Effector memory CD8-positive, alpha-beta T cell (primary cell): ENCODE measurements around the gene WDR45B.
"Not testable (repeated sequence)": the region's sequence is repeated elsewhere in the genome, so short reads cannot be mapped to it uniquely, and the experiment has no call there.

ENCODE experiments used
- ATAC-seq: fragments of 150-1000 bp; cut with Tn5 transposase; replicated peaks from 2 replicates; pipeline ENCODE4 v1.10.0; 2021; ENCODE audit warnings: mild to moderate bottlenecking, moderate library complexity
- DNase-seq, 3 experiments: peaks; one replicate each; pipeline ENCODE4 v3.0.0; 2021
- H3K27ac Mint-ChIP-seq, 2 donors: one replicate each; pipeline ENCODE4 v1.8.0; 2022; ENCODE audit warnings: mild to moderate bottlenecking in 2 of 2, mixed read lengths in 2 of 2, moderate library complexity in 2 of 2
- H3K27me3 Mint-ChIP-seq, 2 donors: one replicate each; pipeline ENCODE4 v1.8.0; 2022; ENCODE audit warnings: mixed read lengths in 2 of 2
- H3K36me3 Mint-ChIP-seq: one replicate; pipeline ENCODE4 v1.8.0; 2022; ENCODE audit warnings: mild to moderate bottlenecking, moderate library complexity, mixed read lengths; ENCODE audit not compliant: insufficient read depth
- H3K4me1 Mint-ChIP-seq, 2 donors: one replicate each; pipeline ENCODE4 v1.8.0; 2022; ENCODE audit warnings: low read depth in 2 of 2, mixed read lengths in 2 of 2
- H3K4me3 Mint-ChIP-seq, 2 donors: one replicate each; pipeline ENCODE4 v1.8.0; 2022; ENCODE audit warnings: mild to moderate bottlenecking in 2 of 2, mixed read lengths in 2 of 2, moderate library complexity in 2 of 2
- H3K9me3 Mint-ChIP-seq, 2 donors: one replicate each; pipeline ENCODE4 v1.8.0; 2022; ENCODE audit warnings: mixed read lengths in 2 of 2

Gene WDR45B

DNA sequence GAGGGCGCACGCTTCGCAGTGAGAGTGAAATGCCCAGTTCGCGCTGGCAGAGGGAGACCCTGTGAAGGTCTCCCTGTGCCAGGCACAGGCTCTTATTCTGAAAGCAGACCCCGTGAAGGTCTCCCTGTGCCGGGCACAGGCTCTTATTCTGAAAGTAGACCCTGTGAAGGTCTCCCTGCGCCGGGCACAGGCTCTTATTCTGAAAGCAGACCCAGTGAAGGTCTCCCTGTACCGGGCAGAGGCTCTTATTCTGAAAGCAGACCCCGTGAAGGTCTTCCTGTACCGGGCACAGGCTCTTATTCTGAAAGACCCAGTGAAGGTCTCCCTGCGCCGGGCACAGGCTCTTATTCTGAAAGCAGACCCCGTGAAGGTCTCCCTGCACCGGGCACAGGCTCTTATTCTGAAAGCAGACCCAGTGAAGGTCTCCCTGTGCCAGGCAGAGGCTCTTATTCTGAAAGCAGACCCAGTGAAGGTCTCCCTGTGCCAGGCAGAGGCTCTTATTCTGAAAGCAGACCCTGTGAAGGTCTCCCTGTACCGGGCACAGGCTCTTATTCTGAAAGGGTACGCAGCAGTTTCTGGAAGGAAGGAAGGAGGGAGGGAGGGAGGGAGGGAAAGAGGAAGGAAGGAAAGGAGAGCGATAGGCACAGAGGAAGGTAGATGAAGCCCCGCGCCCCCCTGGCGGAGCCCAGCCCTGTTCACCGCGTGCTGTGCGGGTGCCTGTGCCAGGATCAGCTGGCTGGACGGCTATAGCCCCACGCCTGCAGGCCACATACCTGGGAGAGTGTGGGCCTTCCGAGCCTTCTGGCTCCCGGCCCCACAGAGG lies 55.3 kb downstream of the WDR45B start:
- peak; percentile 61 for ATAC-seq
- H3K4me3 Mint-ChIP-seq, result peak overlapping the region; percentile 80 to 84
- H3K4me1 Mint-ChIP-seq, result peaks cover 33 to 37% of the 10 kb centered on the region in 2 donors
- peak overlapping the region; percentile 93 to 96 for H3K27ac Mint-ChIP-seq
- DNase-seq, result peak; percentile 60 to 67 (median 62)
- H3K27me3 Mint-ChIP-seq, result no peaks in the 10 kb centered on the region
- H3K36me3 Mint-ChIP-seq, result peaks cover 7% of the 10 kb centered on the region
- no peaks in the 10 kb centered on the region for H3K9me3 Mint-ChIP-seq

- Mint-ChIP-seq H3K27ac (peak overlapping the region; percentile 93 to 96), H3K9me3 (no peaks in the 10 kb centered on the region), H3K4me3 (peak overlapping the region; percentile 80 to 84), H3K36me3 (peaks cover 14% of the 10 kb centered on the region), H3K4me1 (peaks cover 33 to 34% of the 10 kb centered on the region in 2 donors), H3K27me3 (no peaks in the 10 kb centered on the region)
- peak; percentile 16 for ATAC-seq
- no peak for DNase-seq
Measured at GRCh38 chr17:82592289-82592766, 55.9 kb downstream of the WDR45B start.

- Mint-ChIP-seq H3K27ac (peak overlapping the region; percentile 93 to 96), H3K9me3 (no peaks in the 10 kb centered on the region), H3K27me3 (no peaks in the 10 kb centered on the region), H3K4me1 (peaks cover 33 to 34% of the 10 kb centered on the region in 2 donors), H3K36me3 (peaks cover 21% of the 10 kb centered on the region), H3K4me3 (no peak overlapping the region)
- no peak for DNase-seq
- no peak for ATAC-seq
Measured at GRCh38 chr17:82590881-82591539, 57.2 kb downstream of the WDR45B start.

DNA sequence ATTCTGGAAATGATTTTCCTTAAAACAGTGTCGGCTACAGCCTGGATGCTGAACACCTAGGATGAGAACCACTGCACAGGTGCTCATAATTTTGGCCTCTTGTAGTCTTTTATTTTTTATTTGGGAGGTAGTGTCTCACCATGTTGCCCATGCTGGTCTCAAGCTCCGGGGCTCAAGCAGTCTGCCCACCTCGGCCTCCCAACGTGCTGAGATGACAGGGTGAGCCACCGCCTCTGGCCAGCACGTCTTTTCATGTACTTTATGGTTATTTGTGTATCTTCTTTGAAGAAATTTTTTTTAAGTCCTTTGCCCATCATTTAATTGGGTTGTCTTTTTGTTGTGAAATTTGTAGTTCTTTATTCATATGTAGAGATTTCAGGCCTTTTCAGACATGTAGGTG lies 58.0 kb downstream of the WDR45B start:
- H3K4me1 Mint-ChIP-seq, result peaks cover 33 to 34% of the 10 kb centered on the region in 2 donors

GRCh38 chr17:82589851-82590180 lies 58.4 kb downstream of the WDR45B start:
- no peak overlapping the region for H3K4me3 Mint-ChIP-seq
- H3K36me3 Mint-ChIP-seq, result peaks cover 29% of the 10 kb centered on the region
- H3K9me3 Mint-ChIP-seq, result no peaks in the 10 kb centered on the region
- ATAC-seq (no peak), DNase-seq (no peak)
- peaks cover 31 to 32% of the 10 kb centered on the region in 2 donors for H3K4me1 Mint-ChIP-seq
- H3K27ac Mint-ChIP-seq, result peak overlapping the region in 1 of 2 donors; percentile 96
- H3K27me3 Mint-ChIP-seq, result no peaks in the 10 kb centered on the region

More for the DNA sequence above, 58.0 kb downstream of the WDR45B start:
- H3K9me3 Mint-ChIP-seq, result no peaks in the 10 kb centered on the region
- H3K36me3 Mint-ChIP-seq, result peaks cover 25% of the 10 kb centered on the region
- no peaks in the 10 kb centered on the region for H3K27me3 Mint-ChIP-seq
- no peak overlapping the region for H3K4me3 Mint-ChIP-seq
- ATAC-seq, result no peak
- no peak for DNase-seq
- peak overlapping the region in 1 of 2 donors; percentile 96 for H3K27ac Mint-ChIP-seq

GRCh38 chr17:82588266-82589175 lies 59.7 kb downstream of the WDR45B start:
- H3K27me3 Mint-ChIP-seq, result no peaks in the 10 kb centered on the region
- DNase-seq, result no peak
- ATAC-seq, result no peak
- peak overlapping the region in 1 of 2 donors; percentile 35 for H3K27ac Mint-ChIP-seq
- peaks cover 35% of the 10 kb centered on the region for H3K36me3 Mint-ChIP-seq
- peaks cover 18 to 20% of the 10 kb centered on the region in 2 donors for H3K4me1 Mint-ChIP-seq
- H3K9me3 Mint-ChIP-seq, result no peaks in the 10 kb centered on the region
- H3K4me3 Mint-ChIP-seq, result no peak overlapping the region

- H3K36me3 Mint-ChIP-seq, result peaks cover 31% of the 10 kb centered on the region
- H3K4me3 Mint-ChIP-seq, result no peak overlapping the region
- ATAC-seq, result no peak
Measured at GRCh38 chr17:82587234-82588086, 60.8 kb downstream of the WDR45B start.

DNA sequence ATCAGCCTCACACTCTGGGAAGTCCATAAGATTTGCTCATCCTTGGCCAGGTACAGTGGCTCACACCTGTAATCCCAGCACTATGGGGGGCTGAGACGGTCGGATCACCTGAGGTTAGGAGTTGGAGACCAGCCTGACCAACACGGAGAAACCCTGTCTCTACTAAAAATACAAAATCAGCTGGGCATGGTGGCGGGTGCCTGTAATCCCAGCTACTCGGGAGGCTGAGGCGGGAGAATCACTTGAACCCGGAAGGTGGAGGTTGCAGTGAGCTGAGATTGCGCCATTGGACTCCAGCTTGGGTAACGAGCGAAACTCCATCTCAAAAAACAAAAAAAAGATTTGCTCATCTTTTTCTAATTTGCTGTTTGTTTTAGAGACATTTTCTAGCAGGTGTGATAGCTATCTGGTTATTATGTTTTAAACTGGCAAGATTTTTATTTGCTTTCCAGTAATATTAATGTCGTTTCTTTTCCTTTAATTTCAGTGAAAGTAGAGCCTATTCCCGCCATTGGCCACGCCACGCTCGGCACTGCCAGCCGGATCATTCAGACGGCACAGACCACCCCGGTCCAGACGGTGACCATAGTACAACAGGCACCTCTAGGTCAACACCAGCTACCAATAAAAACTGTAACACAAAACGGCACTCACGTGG lies 61.5 kb downstream of the WDR45B start:
- Mint-ChIP-seq H3K9me3 (no peaks in the 10 kb centered on the region), H3K27ac (peak overlapping the region; percentile 83 to 88), H3K4me3 (no peak overlapping the region), H3K27me3 (no peaks in the 10 kb centered on the region), H3K4me1 (peaks cover 2 to 4% of the 10 kb centered on the region in 2 donors), H3K36me3 (peaks cover 36% of the 10 kb centered on the region)
- ATAC-seq, result no peak
- no peak for DNase-seq

More at GRCh38 chr17:82587234-82588086, 60.8 kb downstream of the WDR45B start:
- Mint-ChIP-seq H3K27me3 (no peaks in the 10 kb centered on the region), H3K4me1 (peaks cover 10 to 11% of the 10 kb centered on the region in 2 donors), H3K27ac (peak overlapping the region in 1 of 2 donors; percentile 35), H3K9me3 (no peaks in the 10 kb centered on the region)
- DNase-seq, result no peak

DNA sequence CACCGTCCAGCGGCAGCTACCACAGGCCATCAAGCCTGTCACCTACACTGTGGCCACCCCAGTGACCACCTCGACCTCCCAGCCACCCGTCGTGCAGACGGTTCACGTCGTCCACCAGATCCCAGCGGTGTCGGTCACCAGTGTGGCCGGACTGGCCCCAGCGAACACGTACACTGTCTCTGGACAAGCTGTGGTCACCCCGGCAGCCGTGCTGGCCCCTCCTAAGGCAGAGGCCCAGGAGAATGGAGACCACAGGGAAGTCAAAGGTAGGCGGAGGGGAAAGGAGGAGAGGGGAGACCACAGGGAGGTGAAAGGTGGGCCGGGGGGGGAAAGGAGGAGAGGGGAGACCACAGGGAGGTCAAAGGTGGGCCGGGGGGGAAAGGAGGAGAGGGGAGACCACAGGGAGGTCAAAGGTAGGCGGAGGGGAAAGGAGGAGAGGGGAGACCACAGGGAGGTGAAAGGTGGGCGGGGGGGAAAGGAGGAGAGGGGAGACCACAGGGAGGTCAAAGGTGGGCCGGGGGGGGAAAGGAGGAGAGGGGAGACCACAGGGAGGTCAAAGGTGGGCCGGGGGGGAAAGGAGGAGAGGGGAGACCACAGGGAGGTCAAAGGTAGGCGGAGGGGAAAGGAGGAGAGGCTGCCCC lies 62.2 kb downstream of the WDR45B start:
- not testable (repeated sequence) for H3K4me1 Mint-ChIP-seq, H3K27me3 Mint-ChIP-seq, ATAC-seq, H3K4me3 Mint-ChIP-seq, DNase-seq, H3K9me3 Mint-ChIP-seq
- peak overlapping the region; percentile 83 to 88 for H3K27ac Mint-ChIP-seq
- H3K36me3 Mint-ChIP-seq, result peaks cover 36% of the 10 kb centered on the region

DNA sequence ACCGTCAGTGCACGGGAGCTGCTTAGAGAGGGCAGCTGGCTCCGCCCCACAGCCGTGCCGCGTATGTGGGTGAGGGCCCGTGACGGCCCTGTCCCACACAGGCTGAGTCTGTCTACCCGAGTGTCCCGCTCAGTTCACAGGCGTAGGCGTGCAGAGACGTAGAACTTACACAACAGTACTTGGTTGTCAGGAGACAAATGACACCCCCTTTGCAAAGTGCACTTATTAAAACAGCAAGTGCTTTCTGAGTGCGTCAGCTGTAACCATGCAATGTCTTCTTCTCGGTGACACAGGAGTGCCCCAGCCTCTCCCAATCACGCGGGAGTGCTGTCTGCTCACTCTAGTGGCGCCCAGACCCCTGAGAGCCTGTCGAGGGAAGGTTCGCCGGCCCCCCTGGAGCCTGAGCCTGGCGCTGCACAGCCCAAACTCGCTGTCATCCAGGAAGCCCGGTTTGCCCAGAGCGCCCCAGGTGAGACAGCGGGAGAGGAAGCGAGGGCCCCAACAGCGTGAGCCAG lies 64.5 kb downstream of the WDR45B start:
- peak in 1 of 3 experiments; percentile 16 for DNase-seq
- peak overlapping the region in 1 of 2 donors; percentile 40 for H3K4me3 Mint-ChIP-seq
- H3K27ac Mint-ChIP-seq, result peak overlapping the region; percentile 60 to 83
- ATAC-seq, result peak; percentile 85
- no peaks in the 10 kb centered on the region for H3K27me3 Mint-ChIP-seq
- peaks cover 40% of the 10 kb centered on the region for H3K36me3 Mint-ChIP-seq
- peaks cover 3 to 4% of the 10 kb centered on the region in 2 donors for H3K4me1 Mint-ChIP-seq
- H3K9me3 Mint-ChIP-seq, result no peaks in the 10 kb centered on the region

DNA sequence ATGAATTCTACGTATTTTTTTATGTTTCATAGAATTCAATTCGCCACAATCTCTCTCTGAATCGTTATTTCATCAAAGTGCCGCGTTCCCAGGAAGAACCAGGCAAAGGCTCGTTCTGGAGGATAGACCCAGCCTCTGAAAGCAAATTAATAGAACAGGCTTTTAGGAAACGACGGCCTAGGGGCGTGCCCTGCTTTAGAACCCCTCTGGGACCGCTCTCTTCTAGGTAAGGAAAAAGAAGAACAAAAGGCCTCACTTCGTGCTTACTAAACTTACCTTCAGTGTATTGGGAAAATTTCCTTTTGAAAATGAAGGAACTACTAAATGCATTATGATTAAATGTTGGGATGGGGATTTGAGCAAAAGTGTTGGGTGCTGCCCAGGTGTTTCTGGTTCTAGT lies 65.5 kb downstream of the WDR45B start:
- ATAC-seq (no peak), DNase-seq (no peak)
- peaks cover 4% of the 10 kb centered on the region in 2 donors for H3K4me1 Mint-ChIP-seq
- no peaks in the 10 kb centered on the region for H3K27me3 Mint-ChIP-seq
- H3K4me3 Mint-ChIP-seq, result no peak overlapping the region
- H3K27ac Mint-ChIP-seq, result peak overlapping the region in 1 of 2 donors; percentile 68
- H3K36me3 Mint-ChIP-seq, result peaks cover 37% of the 10 kb centered on the region
- no peaks in the 10 kb centered on the region for H3K9me3 Mint-ChIP-seq
